Endodermal cell (in vitro differentiated cells): ENCODE data around the gene KPNA3. TPM values are rescaled to one million over a fixed set of nuclear protein-coding genes. Genes with fewer than 3 reads are reported as not detected.
A peak's percentile ranks its signal among the peaks of the same experiment; 100 is the strongest.

Source experiments
- DNase-seq: peaks from one replicate; pipeline ENCODE4 v3.0.0-alpha.2; 2017
- H3K27ac ChIP-seq: 2 replicates; pipeline ENCODE4 v1.5.1; 2013; ENCODE audit warnings: mild to moderate bottlenecking, low read depth, low read length, moderate library complexity
- H3K27me3 ChIP-seq: 2 replicates; pipeline ENCODE4 v1.6.1; 2013; ENCODE audit warnings: mild to moderate bottlenecking, low read length, moderate library complexity; ENCODE audit not compliant: insufficient read depth, control insufficient read depth, poor library complexity, severe bottlenecking
- H3K36me3 ChIP-seq: 2 replicates; pipeline ENCODE4 v1.7.0; 2013; ENCODE audit warnings: mild to moderate bottlenecking, low read length, moderate library complexity; ENCODE audit not compliant: control insufficient read depth, insufficient read depth
- H3K4me1 ChIP-seq: one replicate; pipeline ENCODE4 v1.7.0; 2013; ENCODE audit warnings: low read length; ENCODE audit not compliant: control insufficient read depth, insufficient read depth
- H3K4me3 ChIP-seq: 2 replicates; pipeline ENCODE4 v1.5.1; 2013; ENCODE audit warnings: mild to moderate bottlenecking, low read length, moderate library complexity
- H3K9ac ChIP-seq: 2 replicates; pipeline ENCODE4 v1.6.1; 2013; ENCODE audit warnings: mild to moderate bottlenecking, low read length, moderate library complexity; ENCODE audit not compliant: poor library complexity, severe bottlenecking; ENCODE audit errors: extremely low read depth
- H3K9me3 ChIP-seq: 2 replicates; pipeline ENCODE4 v1.6.1; 2013; ENCODE audit warnings: mild to moderate bottlenecking, low read length, moderate library complexity; ENCODE audit not compliant: control insufficient read depth
- H3K27ac Mint-ChIP-seq: 2 replicates; pipeline ENCODE4 v1.8.0; 2020; ENCODE audit warnings: mixed read lengths
- H3K27me3 Mint-ChIP-seq: 2 replicates; pipeline ENCODE4 v1.8.0; 2021; ENCODE audit warnings: mild to moderate bottlenecking, mixed read lengths; ENCODE audit not compliant: insufficient read depth
- H3K36me3 Mint-ChIP-seq: 2 replicates; pipeline ENCODE4 v1.8.0; 2020; ENCODE audit warnings: low read depth, mixed read lengths
- H3K4me1 Mint-ChIP-seq: 2 replicates; pipeline ENCODE4 v1.8.0; 2020; ENCODE audit warnings: mixed read lengths
- H3K4me3 Mint-ChIP-seq: 2 replicates; pipeline ENCODE4 v1.8.0; 2020; ENCODE audit warnings: mild to moderate bottlenecking, moderate library complexity, mixed read lengths
- H3K9me3 Mint-ChIP-seq: 2 replicates; pipeline ENCODE4 v1.8.0; 2020; ENCODE audit warnings: mild to moderate bottlenecking, mixed read lengths
- CTCF ChIP-seq: fragments of 200-600 bp; sonication (generic); conservative IDR thresholded peaks from 2 replicates; pipeline ENCODE4 v1.5.0; 2021; ENCODE audit warnings: antibody characterized with exemption, mild to moderate bottlenecking
- WGBS, 2 experiments: methylation state at CpG; one replicate each; pipeline versions ENCODE4 v1.1.5 to v1.1.7; 2013; ENCODE audit warnings: missing lambda C conversion rate in 2 of 2, mixed read lengths in 1 of 2; ENCODE audit not compliant: insufficient coverage in 1 of 2, insufficient read length in 1 of 2; 5-methylcytosine and 5-hydroxymethylcytosine counted together
- total RNA-seq, 2 donors: library from RNA; stranded (reverse); fragmentation: NEBNext Ultra II Directional in 1 of 2; extraction: Animal tissue kit (Norgen Biotek cat#: 25700) in 1 of 2; gene quantifications; 2 replicates in 1 of 2; 3 replicates in 1 of 2; pipeline ENCODE4 v1.2.1, GENCODE V29; 2021

Gene KPNA3
- total RNA-seq, 2 donors from 2014 or later: 59.0 to 64.2 TPM

- no peaks in the 10 kb centered on the region for H3K9me3 ChIP-seq
- Mint-ChIP-seq H3K4me3 (no peak overlapping the region), H3K27me3 (no peaks in the 10 kb centered on the region), H3K9me3 (no peaks in the 10 kb centered on the region), H3K4me1 (peaks cover 25% of the 10 kb centered on the region), H3K36me3 (peaks cover 10% of the 10 kb centered on the region), H3K27ac (no peak overlapping the region)
- TF ChIP-seq CTCF: no peak
- WGBS, 2 experiments: 93 to 97% methylated on average over 2 to 3 of the region's 3 CpGs
- H3K36me3 ChIP-seq: no peaks in the 10 kb centered on the region
- H3K9ac ChIP-seq: no peak overlapping the region
- H3K27ac ChIP-seq: no peak overlapping the region
- no peak overlapping the region for H3K4me3 ChIP-seq
- no peak for DNase-seq
- H3K4me1 ChIP-seq: peaks cover 6% of the 10 kb centered on the region
- no peaks in the 10 kb centered on the region for H3K27me3 ChIP-seq
Observed at GRCh38 chr13:49654011-49654410, 138.5 kb downstream of the KPNA3 start.

- Mint-ChIP-seq H3K36me3 (peaks cover 10% of the 10 kb centered on the region), H3K4me1 (peaks cover 25% of the 10 kb centered on the region), H3K27me3 (no peaks in the 10 kb centered on the region), H3K27ac (no peak overlapping the region), H3K4me3 (no peak overlapping the region), H3K9me3 (no peaks in the 10 kb centered on the region)
- DNase-seq: no peak
- peaks cover 6% of the 10 kb centered on the region for H3K4me1 ChIP-seq
- H3K27me3 ChIP-seq: no peaks in the 10 kb centered on the region
- H3K27ac ChIP-seq: no peak overlapping the region
- no peak for TF ChIP-seq CTCF
- no peak overlapping the region for H3K4me3 ChIP-seq
- H3K9me3 ChIP-seq: no peaks in the 10 kb centered on the region
- H3K36me3 ChIP-seq: no peaks in the 10 kb centered on the region
- no peak overlapping the region for H3K9ac ChIP-seq
Observed at GRCh38 chr13:49653478-49653877, 139.0 kb downstream of the KPNA3 start.

- Mint-ChIP-seq H3K27ac (no peak overlapping the region), H3K36me3 (peaks cover 6% of the 10 kb centered on the region), H3K4me3 (no peak overlapping the region), H3K27me3 (no peaks in the 10 kb centered on the region), H3K9me3 (no peaks in the 10 kb centered on the region), H3K4me1 (peaks cover 22% of the 10 kb centered on the region)
- Histone ChIP-seq H3K27ac (no peak overlapping the region), H3K27me3 (no peaks in the 10 kb centered on the region), H3K9me3 (no peaks in the 10 kb centered on the region), H3K36me3 (no peaks in the 10 kb centered on the region), H3K4me3 (no peak overlapping the region), H3K9ac (no peak overlapping the region), H3K4me1 (peaks cover 6% of the 10 kb centered on the region)
- 58 to 80% methylated on average over 3 to 12 of the region's 16 CpGs for WGBS, 2 experiments
- peak; percentile 83 for DNase-seq
- peak; percentile 77 for TF ChIP-seq CTCF
Observed at GRCh38 chr13:49652355-49653305, 139.9 kb downstream of the KPNA3 start.
